MM.1S (cell line): ENCODE results near the gene RNF182.

ENCODE experiments used
- DNase-seq: peaks from one replicate; pipeline ENCODE4 v3.0.0-alpha.2; 2015
- H2AFZ ChIP-seq: fragments of 300-600 bp; sonication (generic); 2 replicates; pipeline ENCODE4 v1.6.0; 2016; ENCODE audit warnings: antibody characterized with exemption, low read length
- H3F3A ChIP-seq: fragments of 300-600 bp; sonication (generic); 2 replicates; pipeline ENCODE4 v1.6.1; 2016; ENCODE audit warnings: mild to moderate bottlenecking, antibody characterized with exemption, low read length, moderate library complexity, mixed read lengths; ENCODE audit not compliant: insufficient read depth
- H3K27ac ChIP-seq: fragments of 300-600 bp; sonication (generic); 2 replicates; pipeline ENCODE4 v1.5.1; 2016; ENCODE audit warnings: mild to moderate bottlenecking, low read length
- H3K27me3 ChIP-seq: fragments of 300-600 bp; sonication (generic); replicated peaks from 2 replicates; pipeline ENCODE4 v1.6.0; 2016; ENCODE audit warnings: low read length; ENCODE audit not compliant: insufficient read depth
- H3K36me3 ChIP-seq: fragments of 300-600 bp; sonication (generic); replicated peaks from 2 replicates; pipeline ENCODE4 v1.6.1; 2016; ENCODE audit warnings: mild to moderate bottlenecking, low read length, mixed read lengths; ENCODE audit not compliant: insufficient read depth
- H3K4me1 ChIP-seq: fragments of 300-600 bp; sonication (generic); 2 replicates; pipeline ENCODE4 v1.6.1; 2016; ENCODE audit warnings: low read length, mixed read lengths
- H3K4me2 ChIP-seq: fragments of 300-600 bp; sonication (generic); 2 replicates; pipeline ENCODE4 v1.6.0; 2016; ENCODE audit warnings: low read depth, low read length
- H3K4me3 ChIP-seq: fragments of 300-600 bp; sonication (generic); 2 replicates; pipeline ENCODE4 v1.5.1; 2016; ENCODE audit warnings: low read length, mixed read lengths
- H3K79me2 ChIP-seq: fragments of 300-600 bp; sonication (generic); 2 replicates; pipeline ENCODE4 v1.6.1; 2016; ENCODE audit warnings: mixed run types, low read length, mixed read lengths
- H3K9ac ChIP-seq: fragments of 300-600 bp; sonication (generic); 2 replicates; pipeline ENCODE4 v1.6.1; 2016; ENCODE audit warnings: low read length, mixed read lengths
- H3K9me2 ChIP-seq: fragments of 300-600 bp; sonication (generic); replicated peaks from 2 replicates; pipeline ENCODE4 v1.6.1; 2016; ENCODE audit warnings: mild to moderate bottlenecking, low read length, mixed read lengths; ENCODE audit not compliant: insufficient read depth
- H3K9me3 ChIP-seq: fragments of 300-600 bp; sonication (generic); replicated peaks from 2 replicates; pipeline ENCODE4 v1.6.1; 2016; ENCODE audit warnings: mild to moderate bottlenecking, low read length, mixed read lengths; ENCODE audit not compliant: insufficient read depth
- H4K20me1 ChIP-seq: fragments of 300-600 bp; sonication (generic); 2 replicates; pipeline ENCODE4 v1.6.1; 2016; ENCODE audit warnings: mild to moderate bottlenecking, low read length, moderate library complexity, mixed read lengths; ENCODE audit not compliant: insufficient read depth
- CTCF ChIP-seq: fragments of 300-600 bp; sonication (generic); IDR thresholded peaks from 2 replicates; pipeline ENCODE4 v1.5.1; 2016; ENCODE audit warnings: antibody characterized with exemption, low read length, mixed read lengths
- EZH2 ChIP-seq: fragments of 300-600 bp; sonication (generic); optimal IDR thresholded peaks from 2 replicates; pipeline ENCODE3; 2017; ENCODE audit warnings: low read depth, mild to moderate bottlenecking, antibody characterized with exemption, low read length, mixed read lengths
- EZH2phosphoT487 ChIP-seq: fragments of 300-600 bp; sonication (generic); IDR thresholded peaks from 2 replicates; pipeline ENCODE4 v1.6.1; 2018; ENCODE audit warnings: antibody characterized with exemption, low read length

Gene RNF182

DNA sequence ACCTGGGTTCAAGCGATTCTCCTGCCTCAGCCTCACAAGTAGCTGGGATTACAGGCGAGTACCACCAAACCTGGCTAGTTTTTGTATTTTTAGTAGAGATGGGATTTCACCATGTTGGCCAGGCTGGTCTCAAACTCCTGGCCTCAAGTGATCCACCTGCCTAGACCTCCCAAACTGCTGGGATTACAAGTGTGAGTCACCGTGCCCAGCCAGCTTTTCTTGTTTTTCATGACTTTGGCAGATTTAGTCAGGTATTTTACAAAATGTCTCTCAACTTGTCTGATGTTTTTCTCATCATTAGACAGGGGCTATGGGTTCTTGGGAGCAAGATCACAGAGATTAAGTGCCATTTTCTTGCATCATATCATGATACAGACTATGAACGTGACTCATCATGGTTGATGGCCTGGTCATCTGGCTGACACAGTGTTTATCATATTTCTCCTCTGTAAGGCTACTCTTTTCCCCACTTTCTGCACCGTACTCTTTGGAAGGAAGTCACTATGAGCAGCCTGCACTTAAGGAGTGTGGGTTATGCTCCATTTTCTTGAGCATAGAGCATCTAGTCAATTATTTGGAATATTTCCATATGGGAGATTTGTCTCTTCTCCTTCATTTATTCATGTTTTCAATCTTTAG lies 67.8 kb downstream of the RNF182 start:
- Histone ChIP-seq H3K36me3 (no peaks in the 10 kb centered on the region), H3K4me1 (no peaks in the 10 kb centered on the region), H3K4me3 (no peak overlapping the region), H3K9me3 (no peaks in the 10 kb centered on the region), H3K4me2 (no peak overlapping the region), H3K9ac (no peak overlapping the region), H2AFZ (no peak overlapping the region), H3K27me3 (no peaks in the 10 kb centered on the region), H3K79me2 (no peaks in the 10 kb centered on the region), H3F3A (no peaks in the 10 kb centered on the region), H4K20me1 (no peaks in the 10 kb centered on the region), H3K27ac (no peak overlapping the region), H3K9me2 (no peaks in the 10 kb centered on the region)
- TF ChIP-seq CTCF = no peak
- no peak for TF ChIP-seq EZH2
- no peak for TF ChIP-seq EZH2phosphoT487
- DNase-seq = no peak

- Histone ChIP-seq H4K20me1 (no peaks in the 10 kb centered on the region), H3K4me1 (no peaks in the 10 kb centered on the region), H3K4me3 (no peak overlapping the region), H3K9me3 (no peaks in the 10 kb centered on the region), H3K9me2 (no peaks in the 10 kb centered on the region), H3K27ac (no peak overlapping the region), H3F3A (no peaks in the 10 kb centered on the region), H3K36me3 (no peaks in the 10 kb centered on the region), H3K4me2 (no peak overlapping the region), H2AFZ (no peak overlapping the region), H3K79me2 (no peaks in the 10 kb centered on the region), H3K27me3 (no peaks in the 10 kb centered on the region), H3K9ac (no peak overlapping the region)
- no peak for DNase-seq
- no peak for TF ChIP-seq EZH2phosphoT487
- no peak for TF ChIP-seq EZH2
- TF ChIP-seq CTCF = no peak
Measured at GRCh38 chr6:13993416-13993815, 68.7 kb downstream of the RNF182 start.

- H3K9ac ChIP-seq = no peak overlapping the region
- no peaks in the 10 kb centered on the region for H3K9me2 ChIP-seq
- no peaks in the 10 kb centered on the region for H3F3A ChIP-seq
- no peaks in the 10 kb centered on the region for H3K9me3 ChIP-seq
- H3K4me1 ChIP-seq = no peaks in the 10 kb centered on the region
- TF ChIP-seq EZH2 (no peak), EZH2phosphoT487 (no peak), CTCF (no peak)
- H3K36me3 ChIP-seq = no peaks in the 10 kb centered on the region
- H3K79me2 ChIP-seq = no peaks in the 10 kb centered on the region
- no peak for DNase-seq
- H3K4me2 ChIP-seq = no peak overlapping the region
- no peak overlapping the region for H3K4me3 ChIP-seq
- no peaks in the 10 kb centered on the region for H4K20me1 ChIP-seq
- H3K27me3 ChIP-seq = no peaks in the 10 kb centered on the region
- no peak overlapping the region for H3K27ac ChIP-seq
- no peak overlapping the region for H2AFZ ChIP-seq
Measured at GRCh38 chr6:13998356-13998755, 73.6 kb downstream of the RNF182 start.
